GM18870 (cell line): ENCODE results near the gene COG5.
A peak's percentile ranks its signal among the peaks of the same experiment; 100 is the strongest.

Source experiments
- ATAC-seq: cut with Tn5 transposase; IDR thresholded peaks from one replicate; pipeline ENCODE4 v1.9.1; 2021; ENCODE audit warnings: moderate library complexity; ENCODE audit not compliant: unreplicated experiment

COG5 gene

GRCh38 chr7:107344286-107344685 lies 219.4 kb downstream of the COG5 start:
- ATAC-seq = no peak

- no peak for ATAC-seq
These were observed 225.6 kb downstream of the COG5 start for GRCh38 chr7:107338080-107338479.

GRCh38 chr7:107332488-107333269 lies 231.0 kb downstream of the COG5 start:
- peak; percentile 61 for ATAC-seq

GRCh38 chr7:107330478-107330877 lies 233.2 kb downstream of the COG5 start:
- ATAC-seq = no peak

GRCh38 chr7:107327986-107328569 lies 235.6 kb downstream of the COG5 start:
- no peak for ATAC-seq

GRCh38 chr7:107326061-107326460 lies 237.7 kb downstream of the COG5 start:
- no peak for ATAC-seq

GRCh38 chr7:107322015-107322414 lies 241.7 kb downstream of the COG5 start:
- no peak for ATAC-seq

GRCh38 chr7:107321611-107322010 lies 242.1 kb downstream of the COG5 start:
- no peak for ATAC-seq

GRCh38 chr7:107319724-107320228 lies 243.9 kb downstream of the COG5 start:
- no peak for ATAC-seq

- no peak for ATAC-seq
These were observed 245.1 kb downstream of the COG5 start for GRCh38 chr7:107318523-107319160.

- ATAC-seq = no peak
These were observed 248.0 kb downstream of the COG5 start for GRCh38 chr7:107315716-107316220.

GRCh38 chr7:107313355-107313754 lies 250.4 kb downstream of the COG5 start:
- no peak for ATAC-seq

- no peak for ATAC-seq
These were observed 251.3 kb downstream of the COG5 start for GRCh38 chr7:107312418-107312817.

- ATAC-seq = no peak
These were observed 254.4 kb downstream of the COG5 start for GRCh38 chr7:107309296-107309695.

GRCh38 chr7:107304636-107305035 lies 259.1 kb downstream of the COG5 start:
- no peak for ATAC-seq

- no peak for ATAC-seq
These were observed 259.7 kb downstream of the COG5 start for GRCh38 chr7:107304063-107304462.

GRCh38 chr7:107302250-107302847 lies 261.4 kb downstream of the COG5 start:
- ATAC-seq = no peak

GRCh38 chr7:107294182-107294581 lies 269.5 kb downstream of the COG5 start:
- no peak for ATAC-seq

- ATAC-seq = no peak
These were observed 271.1 kb downstream of the COG5 start for GRCh38 chr7:107292591-107292990.

- ATAC-seq = no peak
These were observed 272.3 kb downstream of the COG5 start for GRCh38 chr7:107291434-107291833.
